ENCODE measurements around the gene SEMA5A.
A peak's percentile ranks its signal among the peaks of the same experiment; 100 is the strongest.

The SEMA5A gene

GRCh38 chr5:9212605-9213004 lies 333.3 kb downstream of the SEMA5A start:
- DNase-seq, result no peak
- no peaks in the 10 kb centered on the region for H3K27me3 ChIP-seq

GRCh38 chr5:9209846-9210492 lies 335.9 kb downstream of the SEMA5A start:
- no peak for TF ChIP-seq CTCF (IDR thresholded peaks at IDR 0.05; ENCODE audit: low read depth, low read length)
- no peaks in the 10 kb centered on the region for H3K9me3 ChIP-seq
- H3K27me3 ChIP-seq, result no peaks in the 10 kb centered on the region
- no peaks in the 10 kb centered on the region for H3K4me1 ChIP-seq
- no peak overlapping the region for H3K4me3 ChIP-seq (ENCODE audit: low read depth, low read length)
- DNase-seq, result no peak
- H3K36me3 ChIP-seq, result no peaks in the 10 kb centered on the region

More at GRCh38 chr5:9212605-9213004, 333.3 kb downstream of the SEMA5A start:
- Histone ChIP-seq H3K9me3 (no peaks in the 10 kb centered on the region), H3K4me3 (ENCODE audit: low read depth, low read length) (no peak overlapping the region), H3K4me1 (no peaks in the 10 kb centered on the region), H3K36me3 (no peaks in the 10 kb centered on the region)
- TF ChIP-seq CTCF (IDR thresholded peaks at IDR 0.05; ENCODE audit: low read depth, low read length), result no peak

GRCh38 chr5:9207817-9208418 lies 338.0 kb downstream of the SEMA5A start:
- no peak for DNase-seq
- no peaks in the 10 kb centered on the region for H3K36me3 ChIP-seq
- no peak overlapping the region for H3K4me3 ChIP-seq (ENCODE audit: low read depth, low read length)
- peak; percentile 43 for TF ChIP-seq CTCF (IDR thresholded peaks at IDR 0.05; ENCODE audit: low read depth, low read length)
- no peaks in the 10 kb centered on the region for H3K4me1 ChIP-seq
- H3K9me3 ChIP-seq, result no peaks in the 10 kb centered on the region
- no peaks in the 10 kb centered on the region for H3K27me3 ChIP-seq

- Histone ChIP-seq H3K4me3 (ENCODE audit: low read depth, low read length) (no peak overlapping the region), H3K36me3 (no peaks in the 10 kb centered on the region), H3K9me3 (no peaks in the 10 kb centered on the region), H3K27me3 (no peaks in the 10 kb centered on the region), H3K4me1 (no peaks in the 10 kb centered on the region)
- TF ChIP-seq CTCF (IDR thresholded peaks at IDR 0.05; ENCODE audit: low read depth, low read length), result no peak
- DNase-seq, result no peak
Measured at GRCh38 chr5:9202636-9203035, 343.2 kb downstream of the SEMA5A start.

GRCh38 chr5:9201761-9202160 lies 344.1 kb downstream of the SEMA5A start:
- no peaks in the 10 kb centered on the region for H3K4me1 ChIP-seq
- DNase-seq, result no peak
- no peaks in the 10 kb centered on the region for H3K9me3 ChIP-seq
- H3K4me3 ChIP-seq (ENCODE audit: low read depth, low read length), result no peak overlapping the region
- no peaks in the 10 kb centered on the region for H3K27me3 ChIP-seq
- no peaks in the 10 kb centered on the region for H3K36me3 ChIP-seq
- no peak for TF ChIP-seq CTCF (IDR thresholded peaks at IDR 0.05; ENCODE audit: low read depth, low read length)

- Histone ChIP-seq H3K27me3 (no peaks in the 10 kb centered on the region), H3K4me1 (no peaks in the 10 kb centered on the region), H3K36me3 (no peaks in the 10 kb centered on the region), H3K9me3 (no peaks in the 10 kb centered on the region), H3K4me3 (ENCODE audit: low read depth, low read length) (no peak overlapping the region)
- TF ChIP-seq CTCF (IDR thresholded peaks at IDR 0.05; ENCODE audit: low read depth, low read length), result no peak
- no peak for DNase-seq
Measured at GRCh38 chr5:9201011-9201410, 344.9 kb downstream of the SEMA5A start.
